ENCODE results near the gene PAGE4. TPM values are rescaled to one million over a fixed set of nuclear protein-coding genes. Genes with fewer than 3 reads are reported as not detected.

The PAGE4 gene
- total RNA-seq, 1 donor from 2014 or later = not detected

DNA sequence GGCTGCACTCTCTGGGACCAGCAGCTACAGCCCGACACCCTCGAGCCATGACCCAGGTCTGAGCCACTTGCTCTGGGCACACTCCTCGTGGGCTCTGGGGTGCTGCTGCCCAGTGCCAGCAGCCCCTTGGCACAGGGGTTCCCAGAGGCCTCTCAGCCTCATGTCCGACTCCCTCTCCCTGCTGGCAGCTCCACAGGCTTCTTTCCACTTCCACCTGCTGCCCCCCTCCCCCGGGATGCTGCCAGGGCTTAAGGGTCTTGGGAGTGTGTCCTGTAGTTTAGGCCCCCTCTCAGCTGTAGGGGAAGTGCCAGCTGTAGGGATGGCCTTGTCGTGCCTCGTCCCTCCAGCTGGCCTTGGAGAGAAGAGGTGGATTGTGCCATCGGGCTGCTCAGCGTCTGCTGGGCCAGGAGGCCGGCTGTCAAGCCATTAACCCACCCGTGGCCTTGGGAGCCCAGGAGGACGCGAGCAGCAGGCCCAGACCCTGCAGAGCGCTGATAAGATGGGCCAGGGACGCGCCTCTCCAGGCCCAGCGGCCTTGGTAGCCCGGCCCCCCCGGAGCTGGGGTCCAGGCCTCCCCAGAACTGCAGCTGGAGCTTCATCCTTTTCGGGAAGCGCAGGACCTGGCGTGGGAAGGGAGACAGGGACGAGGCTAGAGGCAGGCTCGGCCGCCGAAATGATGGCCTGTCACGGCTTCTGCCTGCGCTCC is 49.2 kb downstream of the PAGE4 start:
- H3K4me1 Mint-ChIP-seq (ENCODE audit: unreplicated experiment) = peaks cover 15% of the 10 kb centered on the region
- DNase-seq (ENCODE audit: low spot score) = no peak
- H3K27ac Mint-ChIP-seq (ENCODE audit: unreplicated experiment) = peak overlapping the region; percentile 30
- no peaks in the 10 kb centered on the region for H3K36me3 Mint-ChIP-seq (ENCODE audit: low read depth, unreplicated experiment)
- H3K27me3 Mint-ChIP-seq (ENCODE audit: unreplicated experiment) = no peaks in the 10 kb centered on the region
- no peaks in the 10 kb centered on the region for H3K9me3 Mint-ChIP-seq (ENCODE audit: unreplicated experiment)
- H3K4me3 Mint-ChIP-seq (ENCODE audit: unreplicated experiment) = peak overlapping the region; percentile 86
- TF ChIP-seq, protein P1, sequence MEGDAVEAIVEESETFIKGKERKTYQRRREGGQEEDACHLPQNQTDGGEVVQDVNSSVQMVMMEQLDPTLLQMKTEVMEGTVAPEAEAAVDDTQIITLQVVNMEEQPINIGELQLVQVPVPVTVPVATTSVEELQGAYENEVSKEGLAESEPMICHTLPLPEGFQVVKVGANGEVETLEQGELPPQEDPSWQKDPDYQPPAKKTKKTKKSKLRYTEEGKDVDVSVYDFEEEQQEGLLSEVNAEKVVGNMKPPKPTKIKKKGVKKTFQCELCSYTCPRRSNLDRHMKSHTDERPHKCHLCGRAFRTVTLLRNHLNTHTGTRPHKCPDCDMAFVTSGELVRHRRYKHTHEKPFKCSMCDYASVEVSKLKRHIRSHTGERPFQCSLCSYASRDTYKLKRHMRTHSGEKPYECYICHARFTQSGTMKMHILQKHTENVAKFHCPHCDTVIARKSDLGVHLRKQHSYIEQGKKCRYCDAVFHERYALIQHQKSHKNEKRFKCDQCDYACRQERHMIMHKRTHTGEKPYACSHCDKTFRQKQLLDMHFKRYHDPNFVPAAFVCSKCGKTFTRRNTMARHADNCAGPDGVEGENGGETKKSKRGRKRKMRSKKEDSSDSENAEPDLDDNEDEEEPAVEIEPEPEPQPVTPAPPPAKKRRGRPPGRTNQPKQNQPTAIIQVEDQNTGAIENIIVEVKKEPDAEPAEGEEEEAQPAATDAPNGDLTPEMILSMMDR (IDR thresholded peaks at IDR 0.05; ENCODE audit: unreplicated experiment) = no peak

DNA sequence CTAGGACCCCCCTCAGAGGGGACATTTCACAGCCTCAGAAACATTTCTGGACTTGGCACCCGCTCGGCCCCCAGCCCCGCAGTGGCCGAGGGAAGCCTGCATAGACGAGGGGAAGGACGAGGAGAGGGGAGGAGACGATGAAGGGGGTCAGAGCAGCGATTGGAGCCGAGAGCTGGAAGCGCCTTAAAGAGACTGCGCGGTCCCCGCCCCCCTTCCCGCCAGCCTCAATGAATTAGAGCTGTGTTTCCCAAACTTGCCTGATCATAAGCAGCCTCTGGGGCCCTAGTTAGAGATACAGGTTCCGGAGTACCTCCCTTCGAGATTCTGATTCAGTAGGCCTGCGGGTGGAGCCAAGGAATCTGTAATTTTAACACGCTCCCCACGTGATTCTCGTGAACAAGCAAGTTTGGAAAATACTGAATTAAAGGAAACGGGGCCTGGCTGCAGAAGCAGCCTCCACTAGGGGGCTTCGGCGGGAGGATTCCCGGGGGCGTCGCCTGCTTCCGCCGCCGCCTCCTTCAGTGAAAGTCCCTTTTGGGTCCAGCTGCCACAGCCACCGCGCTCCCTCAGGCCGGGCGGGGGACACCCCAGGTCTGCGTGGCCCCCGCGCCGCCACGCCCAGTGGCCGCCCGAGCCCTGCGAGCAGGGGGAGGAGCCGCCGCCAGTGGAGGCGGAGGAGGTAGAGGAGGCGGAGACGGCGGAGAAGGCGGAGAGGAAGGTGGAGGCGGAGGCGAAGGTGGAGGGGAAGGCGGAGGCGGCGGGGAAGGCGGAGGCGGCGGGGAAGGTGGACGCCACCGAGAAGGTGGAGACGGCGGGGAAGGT is 49.9 kb downstream of the PAGE4 start, which contains the start of gene USP27X:
Gene USP27X (plus strand): TSS at position 651 of the 822 bp plus-strand sequence. CDS start 824 bp downstream, outside the sequence.
- peak; percentile 59 for DNase-seq (ENCODE audit: low spot score)
- H3K4me1 Mint-ChIP-seq (ENCODE audit: unreplicated experiment) = peaks cover 15% of the 10 kb centered on the region
- peak within 1 kb of the TSS; percentile 90 for H3K4me3 Mint-ChIP-seq (ENCODE audit: unreplicated experiment)
- TF ChIP-seq, protein P1 (IDR thresholded peaks at IDR 0.05; ENCODE audit: unreplicated experiment) = peak; percentile 60
- no peaks in the 10 kb centered on the region for H3K9me3 Mint-ChIP-seq (ENCODE audit: unreplicated experiment)
- H3K27ac Mint-ChIP-seq (ENCODE audit: unreplicated experiment) = peak within 1 kb of the TSS; percentile 30
- no peaks in the 10 kb centered on the region for H3K27me3 Mint-ChIP-seq (ENCODE audit: unreplicated experiment)
- H3K36me3 Mint-ChIP-seq (ENCODE audit: low read depth, unreplicated experiment) = no peaks in the 10 kb centered on the region

DNA sequence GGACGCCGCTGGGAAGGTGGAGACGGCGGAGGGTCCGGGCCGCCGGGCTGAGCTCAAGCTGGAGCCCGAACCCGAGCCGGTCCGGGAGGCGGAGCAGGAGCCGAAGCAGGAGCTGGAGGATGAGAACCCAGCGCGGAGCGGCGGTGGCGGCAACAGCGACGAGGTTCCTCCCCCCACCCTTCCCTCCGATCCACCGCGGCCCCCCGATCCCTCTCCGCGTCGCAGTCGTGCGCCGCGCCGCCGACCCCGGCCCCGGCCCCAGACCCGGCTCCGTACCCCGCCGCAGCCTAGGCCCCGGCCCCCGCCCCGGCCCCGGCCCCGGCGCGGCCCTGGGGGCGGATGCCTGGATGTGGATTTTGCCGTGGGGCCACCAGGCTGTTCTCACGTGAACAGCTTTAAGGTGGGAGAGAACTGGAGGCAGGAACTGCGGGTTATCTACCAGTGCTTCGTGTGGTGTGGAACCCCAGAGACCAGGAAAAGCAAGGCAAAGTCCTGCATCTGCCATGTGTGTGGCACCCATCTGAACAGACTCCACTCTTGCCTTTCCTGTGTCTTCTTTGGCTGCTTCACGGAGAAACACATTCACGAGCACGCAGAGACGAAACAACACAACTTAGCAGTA is 50.7 kb downstream of the PAGE4 start:
- peak overlapping the region; percentile 18 for H3K27ac Mint-ChIP-seq (ENCODE audit: unreplicated experiment)

DNA sequence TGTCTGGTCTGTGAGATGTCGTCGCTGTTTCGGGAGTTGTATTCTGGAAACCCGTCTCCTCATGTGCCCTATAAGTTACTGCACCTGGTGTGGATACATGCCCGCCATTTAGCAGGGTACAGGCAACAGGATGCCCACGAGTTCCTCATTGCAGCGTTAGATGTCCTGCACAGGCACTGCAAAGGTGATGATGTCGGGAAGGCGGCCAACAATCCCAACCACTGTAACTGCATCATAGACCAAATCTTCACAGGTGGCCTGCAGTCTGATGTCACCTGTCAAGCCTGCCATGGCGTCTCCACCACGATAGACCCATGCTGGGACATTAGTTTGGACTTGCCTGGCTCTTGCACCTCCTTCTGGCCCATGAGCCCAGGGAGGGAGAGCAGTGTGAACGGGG is 51.6 kb downstream of the PAGE4 start:
- H3K36me3 Mint-ChIP-seq (ENCODE audit: low read depth, unreplicated experiment) = no peaks in the 10 kb centered on the region
- H3K4me1 Mint-ChIP-seq (ENCODE audit: unreplicated experiment) = peaks cover 15% of the 10 kb centered on the region
- H3K9me3 Mint-ChIP-seq (ENCODE audit: unreplicated experiment) = no peaks in the 10 kb centered on the region
- no peak overlapping the region for H3K4me3 Mint-ChIP-seq (ENCODE audit: unreplicated experiment)
- DNase-seq (ENCODE audit: low spot score) = no peak
- TF ChIP-seq, protein P1 (IDR thresholded peaks at IDR 0.05; ENCODE audit: unreplicated experiment) = no peak
- no peak overlapping the region for H3K27ac Mint-ChIP-seq (ENCODE audit: unreplicated experiment)
- H3K27me3 Mint-ChIP-seq (ENCODE audit: unreplicated experiment) = peaks cover 3% of the 10 kb centered on the region

More for the DNA sequence above, 50.7 kb downstream of the PAGE4 start:
- Mint-ChIP-seq H3K36me3 (ENCODE audit: low read depth, unreplicated experiment) (no peaks in the 10 kb centered on the region), H3K27me3 (ENCODE audit: unreplicated experiment) (peaks cover 3% of the 10 kb centered on the region), H3K4me1 (ENCODE audit: unreplicated experiment) (peaks cover 15% of the 10 kb centered on the region), H3K9me3 (ENCODE audit: unreplicated experiment) (no peaks in the 10 kb centered on the region), H3K4me3 (ENCODE audit: unreplicated experiment) (peak overlapping the region; percentile 90)
- DNase-seq (ENCODE audit: low spot score) = no peak
- TF ChIP-seq, protein P1 (IDR thresholded peaks at IDR 0.05; ENCODE audit: unreplicated experiment) = no peak

Other genes with a start within 250 kb of the PAGE4 start
- not detected for gene GAGE12H, start 249.4 kb upstream of the PAGE4 start, total RNA-seq (ENCODE audit: unreplicated experiment)
- not detected for gene GAGE2A, start 239.8 kb upstream of the PAGE4 start, total RNA-seq (ENCODE audit: unreplicated experiment)
- gene GAGE1, start 230.3 kb upstream of the PAGE4 start, total RNA-seq (ENCODE audit: unreplicated experiment) = not detected
- not detected for gene PAGE1, start 133.3 kb upstream of the PAGE4 start, total RNA-seq (ENCODE audit: unreplicated experiment)
- gene USP27X, start 50.2 kb downstream of the PAGE4 start, total RNA-seq (ENCODE audit: unreplicated experiment) = 6.6 TPM
- gene CLCN5, start 93.3 kb downstream of the PAGE4 start, total RNA-seq (ENCODE audit: unreplicated experiment) = 5.7 TPM

Data from endothelial cell (in vitro differentiated cells).